HCT116 (cell line): ENCODE results near the gene POMT2.

Source experiments
- ATF3 ChIP-seq: IDR thresholded peaks from 2 replicates; pipeline ENCODE4 v1.6.1; 2012
- CEBPB ChIP-seq: IDR thresholded peaks from 2 replicates; pipeline ENCODE4 v1.6.1; 2012; ENCODE audit warnings: low read depth
- CTCF ChIP-seq, 3 experiments: fragments of 200-600 bp in 1 of 3; sonication (generic) in 1 of 3; IDR thresholded peaks in 2 of 3; conservative IDR thresholded peaks in 1 of 3; 2 replicates each; pipeline ENCODE4 v1.5.1; 2012 to 2017; ENCODE audit warnings: low read depth in 2 of 3, low read length in 2 of 3, antibody characterized with exemption in 1 of 3, borderline replicate concordance in 1 of 3, control low read depth in 1 of 3, mild to moderate bottlenecking in 1 of 3, mixed read lengths in 1 of 3, mixed run types in 1 of 3, moderate library complexity in 1 of 3; ENCODE audit not compliant: insufficient read depth in 1 of 3
- EZH2 ChIP-seq: fragments of 200-600 bp; sonication (generic); IDR thresholded peaks from 2 replicates; pipeline ENCODE4 v1.6.1; 2017; ENCODE audit warnings: antibody characterized with exemption, mixed run types
- EZH2phosphoT487 ChIP-seq: fragments of 200-600 bp; IDR thresholded peaks from 2 replicates; pipeline ENCODE4 v1.6.1; 2018; ENCODE audit warnings: antibody characterized with exemption, borderline replicate concordance
- JUND ChIP-seq: IDR thresholded peaks from 2 replicates; pipeline ENCODE4 v1.6.1; 2012
- POLR2A ChIP-seq: IDR thresholded peaks from 2 replicates; pipeline ENCODE4 v1.7.0; 2011; ENCODE audit warnings: borderline replicate concordance; ENCODE audit not compliant: insufficient read depth, insufficient read length; ENCODE audit errors: extremely low read depth
- POLR2AphosphoS5 ChIP-seq: IDR thresholded peaks from 2 replicates; pipeline ENCODE4 v1.6.1; 2011; ENCODE audit warnings: mild to moderate bottlenecking, low read depth, low read length, moderate library complexity
- RAD21 ChIP-seq: IDR thresholded peaks from 2 replicates; pipeline ENCODE4 v1.6.1; 2012; ENCODE audit warnings: low read depth, mild to moderate bottlenecking
- REST ChIP-seq: IDR thresholded peaks from 2 replicates; pipeline ENCODE4 v1.6.1; 2012; ENCODE audit warnings: low read depth
- YY1 ChIP-seq: IDR thresholded peaks from 2 replicates; pipeline ENCODE4 v1.6.1; 2011; ENCODE audit warnings: low read length, low read depth, moderate library complexity, mild to moderate bottlenecking; ENCODE audit not compliant: insufficient replicate concordance; ENCODE audit errors: extremely low read depth

- no peak for TF ChIP-seq CTCF (IDR thresholded peaks at IDR 0.05 in 2 of 3, conservative IDR thresholded peaks at IDR 0.05 in 1 of 3; ENCODE audit: borderline replicate concordance in 1 of 3, insufficient read depth in 1 of 3, low read depth in 2 of 3, low read length in 2 of 3)
- TF ChIP-seq EZH2phosphoT487 = no peak
- TF ChIP-seq POLR2A = no peak
- no peak for TF ChIP-seq REST
- TF ChIP-seq POLR2AphosphoS5 = no peak
- TF ChIP-seq EZH2 = no peak
- TF ChIP-seq CEBPB = no peak
- TF ChIP-seq RAD21 = no peak
- no peak for TF ChIP-seq YY1
- TF ChIP-seq ATF3 = no peak
- no peak for TF ChIP-seq JUND
Observed at GRCh38 chr14:77270361-77271112, 50.1 kb downstream of the POMT2 start.
